K562 (cell line): ENCODE data around the gene KLHL8. TPM values are rescaled to one million over a fixed set of nuclear protein-coding genes. Genes with fewer than 3 reads are reported as not detected.
"Not testable (repeated sequence)": the region's sequence is repeated elsewhere in the genome, so short reads cannot be mapped to it uniquely, and the experiment has no call there.

ENCODE experiments used
- ATAC-seq: fragments of 200-7000 bp; cut with Tn5 transposase; 3 replicates; pipeline ENCODE4 v1.9.1; 2020; ENCODE audit warnings: moderate library complexity
- BruUV-seq: library from RNA; stranded (reverse); fragments of 400-500 nt; replicated peaks from 2 replicates; lab custom pipeline; 2021; lab: Mats Ljungman, UMichigan
- CTCF ChIA-PET: fragments of 300-600 bp; formaldehyde crosslinking; extraction: SDS; loops from one replicate; lab custom pipeline; 2021; ENCODE audit warnings: low intra/inter-chr PET ratio; lab: Yijun Ruan, JAX
- POLR2A ChIA-PET: fragments of 300-600, 350-650 bp; sonication (Branson Sonifier 250); formaldehyde crosslinking; extraction: SDS; loops from one replicate; lab custom pipeline; 2021; ENCODE audit warnings: antibody characterized with exemption, inconsistent platforms; lab: Yijun Ruan, JAX
- DNase-seq, 4 experiments: peaks; one replicate each; pipeline versions ENCODE4 v3.0.0 to v3.0.0-alpha.2; 2011 to 2018; ENCODE audit warnings: low spot score in 3 of 4, mixed read lengths in 3 of 4; ENCODE audit errors: extremely low read depth in 1 of 4
- FAIRE-seq: peaks from 2 replicates; lab custom pipeline; 2011; peaks lifted over from hg19 to GRCh38; lab: Jason Lieb, UNC
- H2AFZ ChIP-seq: 2 replicates; pipeline ENCODE4 v1.6.0; 2011; ENCODE audit warnings: low read depth, low read length, control low read depth, inconsistent platforms
- H3K27ac ChIP-seq: fragments of 200-600 bp; 3 replicates; pipeline ENCODE4 v1.8.0; 2011; ENCODE audit warnings: low read depth, mild to moderate bottlenecking, control low read depth, inconsistent platforms, low read length, moderate library complexity, mixed read lengths; ENCODE audit errors: extremely low read depth
- H3K27me3 ChIP-seq, 2 experiments: fragments of 300-600 bp in 1 of 2; 2 replicates in 1 of 2; 3 replicates in 1 of 2; pipeline versions ENCODE4 v1.6.0 to v1.8.0; 2011; ENCODE audit warnings: inconsistent platforms in 2 of 2, low read length in 2 of 2, mild to moderate bottlenecking in 1 of 2, mixed read lengths in 1 of 2, moderate library complexity in 1 of 2; ENCODE audit not compliant: control insufficient read depth in 2 of 2, insufficient read depth in 2 of 2
- H3K36me3 ChIP-seq: fragments of 300-600 bp; 3 replicates; pipeline ENCODE4 v1.8.0; 2011; ENCODE audit warnings: mild to moderate bottlenecking, low read length, inconsistent platforms; ENCODE audit not compliant: control insufficient read depth, insufficient read depth
- H3K4me1 ChIP-seq, 2 experiments: fragments of 200-600 bp in 1 of 2; replicated peaks in 1 of 2; 2 replicates in 1 of 2; 3 replicates in 1 of 2; pipeline versions ENCODE4 v1.5.1 to v1.8.0; 2011; ENCODE audit warnings: inconsistent platforms in 2 of 2, low read length in 2 of 2, mild to moderate bottlenecking in 1 of 2, mixed read lengths in 1 of 2, moderate library complexity in 1 of 2; ENCODE audit not compliant: control insufficient read depth in 2 of 2, insufficient read depth in 2 of 2
- H3K4me2 ChIP-seq: 2 replicates; pipeline ENCODE4 v1.6.1; 2011; ENCODE audit warnings: low read length, control low read depth, inconsistent platforms, mixed read lengths; ENCODE audit not compliant: insufficient read depth
- H3K4me3 ChIP-seq: fragments of 200-600 bp; sonication (generic), shearing (Covaris generic); 2 replicates; pipeline ENCODE4 v1.5.1; 2016; ENCODE audit warnings: control low read depth, inconsistent platforms
- H3K79me2 ChIP-seq: fragments of 200-600 bp; 3 replicates; pipeline ENCODE4 v1.8.0; 2011; ENCODE audit warnings: low read length, inconsistent platforms; ENCODE audit not compliant: control insufficient read depth, insufficient read depth
- H3K9ac ChIP-seq, 2 experiments: 2 replicates each; pipeline versions ENCODE4 v1.6.0 to v1.6.1; 2011; ENCODE audit warnings: low read depth in 2 of 2, low read length in 2 of 2, control low read depth in 1 of 2, inconsistent platforms in 1 of 2, mild to moderate bottlenecking in 1 of 2, mixed read lengths in 1 of 2; ENCODE audit not compliant: insufficient read depth in 1 of 2
- H3K9me1 ChIP-seq: one replicate; pipeline ENCODE4 v1.6.0; 2011; ENCODE audit warnings: inconsistent platforms, mild to moderate bottlenecking, low read length, moderate library complexity; ENCODE audit not compliant: control insufficient read depth, insufficient read depth
- H3K9me3 ChIP-seq: replicated peaks from 2 replicates; pipeline ENCODE4 v1.5.1; 2011; ENCODE audit warnings: low read depth, low read length, inconsistent platforms; ENCODE audit not compliant: control insufficient read depth, insufficient read depth
- H4K20me1 ChIP-seq: replicated peaks from 2 replicates; pipeline ENCODE4 v1.6.1; 2011; ENCODE audit warnings: low read length, inconsistent platforms, mixed read lengths; ENCODE audit not compliant: control insufficient read depth, insufficient read depth
- CEBPB ChIP-seq: fragments of 450-650 bp; IDR thresholded peaks from 2 replicates; pipeline ENCODE4 v1.6.1; 2016; ENCODE audit warnings: missing genetic modification characterization, missing compliant biosample characterization
- DACH1 ChIP-seq: fragments of 450-650 bp; IDR thresholded peaks from 2 replicates; pipeline ENCODE4 v1.6.1; 2018; ENCODE audit not compliant: partially characterized antibody
- PHF8 ChIP-seq: fragments of 200-600 bp; sonication (generic); IDR thresholded peaks from 2 replicates; pipeline ENCODE4 v1.6.1; 2012; ENCODE audit warnings: mixed run types, mild to moderate bottlenecking, inconsistent platforms, low read length, moderate library complexity, borderline replicate concordance
- POLR2AphosphoS2 ChIP-seq: IDR thresholded peaks from 2 replicates; pipeline ENCODE4 v1.6.1; 2012; ENCODE audit warnings: low read length, improper control_type of control experiment
- SUPT5H ChIP-seq: fragments of 450-650 bp; IDR thresholded peaks from 2 replicates; pipeline ENCODE4 v1.6.1; 2016
- WGBS: fragments of 100-300 bp; shearing (Covaris generic); methylation state at CpG from one replicate; pipeline ENCODE4 v1.1.6; 2016; ENCODE audit warnings: low coverage, mixed read lengths; ENCODE audit not compliant: insufficient coverage; ENCODE audit errors: missing lambda C conversion rate; 5-methylcytosine and 5-hydroxymethylcytosine counted together
- in situ Hi-C: fragments of 300-500 bp; cut with MboI; formaldehyde crosslinking; loops from 4 replicates; pipeline ENCODE4 v1.15.0; 2018; ENCODE audit warnings: inconsistent platforms, mixed read lengths
- intact Hi-C: fragments of 100-400 bp; cut with micrococcal nuclease; formaldehyde crosslinking; loops from 2 replicates; pipeline ENCODE4 v1.14.2; 2022
- polyA plus RNA-seq, 8 experiments: library from polyadenylated mRNA; depleted of rRNA in 4 of 8; stranded (reverse) in 5 of 8; unstranded in 3 of 8; fragments of >200 nt; fragmentation: Nextera tagmentation in 2 of 8; fragmentation: Illumina TruSeq in 1 of 8; extraction: Ambion mirVana in 2 of 8; extraction: Trizol in 1 of 8; gene quantifications; 2 replicates each; pipeline versions ENCODE4 v1.2.1 to v1.2.3, GENCODE V29; 2011 to 2014; ENCODE audit warnings: inconsistent platforms in 1 of 8, missing spikeins in 1 of 8
- total RNA-seq, 7 experiments: library from RNA; depleted of rRNA in 6 of 7; stranded (reverse); fragments of >200 nt in 6 of 7; fragmentation: Illumina TruSeq in 2 of 7; extraction: Trizol in 2 of 7; gene quantifications; 2 replicates each; pipeline versions ENCODE4 v1.2.1 to v1.2.3, GENCODE V29; 2011 to 2021; ENCODE audit warnings: low replicate concordance in 1 of 7

KLHL8 gene
- total and polyA plus RNA-seq, 9 of the 15 experiments (the other 6 are each of a cell fraction or from before 2014, with no cell fraction given) = 8.7 to 25.3 (median 15.7) TPM

GRCh38 chr4:87147116-87147515 is 73.3 kb downstream of the KLHL8 start:
- CTCF ChIA-PET = no interaction called here
- intact Hi-C loops = no loop called here

GRCh38 chr4:87145934-87146333 is 74.5 kb downstream of the KLHL8 start:
- DNase-seq, intact Hi-C loops, CTCF ChIA-PET, H2AFZ ChIP-seq, H3K9me1 ChIP-seq, H3K9ac ChIP-seq, H3K27ac ChIP-seq, in situ Hi-C loops, H3K4me1 ChIP-seq, H3K9me3 ChIP-seq, H3K4me2 ChIP-seq, H4K20me1 ChIP-seq, ATAC-seq, H3K27me3 ChIP-seq, BruUV-seq, H3K4me3 ChIP-seq, FAIRE-seq, POLR2A ChIA-PET, H3K79me2 ChIP-seq: not testable (repeated sequence)
- H3K36me3 ChIP-seq = peaks cover 28% of the 10 kb centered on the region
- 82% methylated on average over 4 of the region's 6 CpGs for WGBS
- TF ChIP-seq SUPT5H = 0 out of 2 replicates have a peak, but pooled peaks have one; percentile 19
- peak; percentile 33; the same call in 1 of the 2 replicates for TF ChIP-seq CEBPB

More at GRCh38 chr4:87147116-87147515, 73.3 kb downstream of the KLHL8 start:
- Histone ChIP-seq H3K4me2 (no peak overlapping the region), H3K4me3 (no peak overlapping the region), H3K79me2 (no peaks in the 10 kb centered on the region), H3K9me1 (no peaks in the 10 kb centered on the region), H4K20me1 (no peaks in the 10 kb centered on the region), H3K27ac (no peak overlapping the region), H3K27me3 (no peaks in the 10 kb centered on the region), H3K9me3 (no peaks in the 10 kb centered on the region), H3K4me1 (no peaks in the 10 kb centered on the region), H3K36me3 (peaks cover 16% of the 10 kb centered on the region; the same call in 2 of the 3 replicates), H2AFZ (no peak overlapping the region), H3K9ac (no peak overlapping the region)
- WGBS = 55% methylated on average over 3 of the region's 3 CpGs
- in situ Hi-C loops = no loop called here
- FAIRE-seq = no peak
- DNase-seq = no peak
- ATAC-seq = no peak
- BruUV-seq = TSS peak; percentile 23
- POLR2A ChIA-PET = no interaction called here
- peak; percentile 64; the same call in 1 of the 2 replicates for TF ChIP-seq POLR2AphosphoS2
- no peak for TF ChIP-seq DACH1
- TF ChIP-seq PHF8 = 0 out of 2 replicates have a peak, but pooled peaks have one; percentile 2
- TF ChIP-seq, all 486 proteins: peak for 2
